Stimulated activated naive CD8-positive, alpha-beta T cell treated with anti-CD3 and anti-CD28 coated beads, Interleukin-15, Interleukin-2, amounts not matched to agents 100 U/mL and 50 U/mL, for 24 hours (primary cell): ENCODE data around the gene RPL10.

Source experiments
- ATAC-seq: fragments of 150-1000 bp; cut with Tn5 transposase; one replicate; pipeline ENCODE4 v1.10.0; 2021
- DNase-seq: peaks from one replicate; pipeline ENCODE4 v3.0.0; 2021

Gene RPL10

GRCh38 chrX:154362085-154362742, 36.0 kb upstream of the RPL10 start:
- DNase-seq: no peak
- no peak for ATAC-seq

DNA sequence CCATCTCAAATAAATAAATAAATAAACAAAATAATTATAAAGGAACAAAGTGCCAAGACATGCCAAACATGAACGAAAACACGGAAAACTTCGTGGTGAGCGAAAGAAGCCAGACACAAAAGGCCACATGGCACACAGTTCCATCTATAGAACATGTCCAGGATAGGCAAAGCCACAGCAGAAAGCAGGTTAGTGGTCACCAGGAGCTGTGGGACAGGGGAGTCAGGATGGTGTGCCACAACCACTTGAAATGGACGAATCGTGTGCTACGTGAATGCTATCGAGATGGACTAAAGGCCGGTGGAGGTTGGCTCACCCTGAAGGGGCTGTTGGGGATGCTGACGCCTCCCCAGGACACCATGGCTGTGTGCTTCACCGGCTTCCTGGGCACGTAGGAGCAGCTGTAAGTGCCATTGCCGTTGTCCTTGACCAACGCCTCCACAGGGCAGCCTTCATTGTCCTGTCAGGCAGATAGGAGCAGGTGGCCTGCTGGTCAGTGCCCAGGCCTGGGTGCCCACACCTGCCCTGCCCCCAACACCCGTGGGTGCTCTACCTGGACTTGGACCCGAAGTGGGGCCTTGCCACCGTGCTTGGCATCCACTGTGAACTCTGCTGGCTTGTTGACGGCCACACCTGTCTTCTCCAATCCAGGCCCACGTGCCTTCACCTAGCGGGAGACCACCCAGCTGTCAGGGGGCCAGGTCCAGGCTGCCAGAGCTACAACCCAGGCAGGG, 34.3 kb upstream of the RPL10 start:
- DNase-seq (no peak), ATAC-seq (no peak)

DNA sequence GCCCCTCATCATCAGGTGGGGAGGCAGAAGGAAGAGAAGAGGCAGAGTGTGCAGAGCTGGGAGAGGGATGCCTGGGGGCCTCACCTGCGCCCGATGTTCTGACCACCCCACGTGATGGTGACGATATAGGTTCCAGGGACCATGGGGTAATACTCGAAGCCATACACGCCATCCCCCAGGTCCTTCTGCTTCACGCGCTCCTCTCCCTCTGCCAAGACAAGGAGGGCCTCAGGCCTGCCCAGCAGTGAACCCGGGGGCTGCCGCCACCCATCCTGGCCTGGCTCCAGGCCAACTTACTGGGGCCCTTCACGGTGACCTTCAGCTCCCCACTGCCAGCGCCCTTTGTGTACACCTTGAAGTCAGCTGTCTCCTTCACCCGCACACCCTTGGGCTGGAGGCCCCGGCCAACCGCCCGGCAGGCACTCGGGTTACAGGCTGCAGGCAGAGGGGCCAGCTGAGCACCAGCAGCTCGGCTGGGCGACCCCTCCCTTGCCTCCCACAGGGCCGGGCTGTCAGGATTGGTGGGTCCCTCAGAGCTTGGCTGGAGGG, 33.1 kb upstream of the RPL10 start:
- no peak for DNase-seq
- ATAC-seq: no peak

DNA sequence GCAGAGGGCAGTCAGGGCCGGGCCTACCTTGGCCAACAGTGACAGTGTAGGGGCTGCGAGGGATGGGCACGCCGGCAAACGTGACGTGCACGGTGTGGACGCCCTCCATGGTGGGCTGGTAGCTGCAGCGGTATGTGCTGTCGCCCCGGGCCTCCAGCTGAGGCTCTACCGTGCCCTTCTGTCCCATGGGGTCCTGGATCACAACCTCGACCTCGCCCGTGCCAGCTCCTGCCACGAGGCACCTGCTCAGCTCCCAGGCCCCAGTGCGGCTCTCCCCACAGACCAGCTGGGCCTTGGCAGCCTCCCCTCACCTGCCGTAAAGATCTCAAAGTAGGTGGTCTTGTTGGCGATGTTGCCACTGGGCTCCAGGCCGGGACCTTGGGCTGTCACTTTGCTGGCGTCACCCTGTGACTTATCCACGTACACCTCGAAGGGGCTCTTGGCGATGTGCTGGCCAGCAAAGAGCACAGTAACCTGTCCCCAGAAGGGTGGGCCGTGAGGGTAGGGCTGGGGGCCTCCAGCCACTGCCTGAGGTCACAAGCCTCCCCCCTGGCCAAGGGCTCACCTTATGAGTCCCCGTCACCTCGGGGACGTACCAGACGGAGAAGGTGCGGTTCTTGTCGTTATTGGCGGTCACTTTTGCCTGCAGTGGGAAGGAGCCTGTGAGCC, 32.0 kb upstream of the RPL10 start:
- no peak for ATAC-seq
- no peak for DNase-seq

GRCh38 chrX:154366666-154367055, 31.5 kb upstream of the RPL10 start:
- no peak for ATAC-seq
- DNase-seq: no peak

DNA sequence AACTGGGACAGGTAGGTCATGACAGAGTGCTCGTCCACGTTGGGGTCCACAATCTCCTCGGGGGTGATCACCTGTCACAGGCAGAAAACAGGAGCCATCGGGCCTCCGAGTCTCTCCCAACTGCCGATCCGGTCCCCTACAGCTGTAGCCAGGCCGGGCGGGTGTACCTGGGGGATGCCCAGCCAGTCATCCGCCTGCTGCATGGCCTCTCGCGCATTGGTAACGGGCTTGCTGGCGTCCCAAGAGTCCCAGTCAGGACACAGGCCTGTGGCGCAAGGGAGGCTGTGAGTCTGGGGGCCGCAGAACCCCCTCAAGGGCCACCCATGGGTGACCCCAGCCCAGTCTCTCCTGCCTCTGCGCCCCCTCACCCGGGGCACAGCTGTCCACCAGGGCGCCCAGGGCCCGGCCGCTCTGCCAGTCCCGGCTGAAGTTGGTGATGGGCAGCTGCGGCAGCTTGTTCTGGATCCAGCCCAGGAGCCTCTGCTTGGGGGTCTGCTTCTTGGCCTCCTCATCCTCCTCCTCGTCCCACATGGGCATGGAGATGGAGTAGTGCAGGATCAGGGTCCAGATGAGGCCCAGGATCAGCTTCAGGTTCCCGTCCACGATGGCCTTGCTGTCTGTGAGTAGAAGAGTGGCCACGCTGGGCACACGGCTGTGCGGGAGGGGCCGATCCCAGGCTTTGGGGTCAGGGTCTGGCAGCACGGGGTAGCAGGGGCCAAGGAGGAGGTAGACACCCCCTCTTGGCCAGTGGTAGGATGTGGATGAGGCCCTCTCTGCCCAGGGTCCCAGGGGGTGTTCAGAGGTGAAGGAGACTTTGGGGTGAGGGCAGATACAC, 30.5 kb upstream of the RPL10 start:
- no peak for ATAC-seq
- no peak for DNase-seq

DNA sequence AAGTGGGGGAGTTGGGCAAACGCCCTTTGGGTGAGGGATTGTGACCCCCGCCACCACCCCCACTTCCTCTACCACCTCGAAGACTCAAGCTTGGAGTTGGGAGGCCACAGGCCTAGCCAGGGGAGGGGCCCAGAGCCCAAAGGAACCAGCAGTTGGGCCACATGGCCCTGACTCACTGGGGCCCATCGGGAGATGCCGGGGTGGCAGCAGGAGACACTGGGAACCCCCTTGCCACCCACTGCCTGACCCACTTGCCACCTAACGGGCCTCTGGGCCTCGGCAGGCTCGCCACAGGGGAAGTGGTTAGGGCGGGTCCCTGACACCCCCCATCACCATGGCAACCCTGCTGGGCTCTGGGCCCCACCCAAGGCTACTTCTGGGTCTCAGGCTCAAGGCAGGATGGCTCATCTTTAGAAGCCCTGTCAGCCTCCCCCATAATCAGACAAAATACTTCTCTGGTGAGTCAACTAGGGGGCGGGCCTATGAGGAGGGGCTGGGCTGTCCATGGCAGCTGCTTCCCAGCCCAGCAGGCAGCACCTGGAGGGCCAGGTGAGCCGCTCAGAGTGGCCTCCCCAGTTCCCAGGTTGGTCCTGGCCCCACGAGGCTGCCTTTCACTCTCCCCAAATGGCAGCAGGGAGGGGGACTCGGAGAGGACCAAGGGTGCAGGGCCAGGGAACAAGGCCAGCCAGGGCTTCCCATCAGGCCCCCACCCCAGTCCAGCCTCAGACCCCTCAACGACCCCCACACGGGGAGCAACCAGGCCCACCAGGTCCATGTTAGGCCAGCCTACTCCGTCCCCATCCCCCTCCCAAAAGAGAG, 29.3 kb upstream of the RPL10 start:
- DNase-seq: peak; percentile 93
- peak; percentile 64 for ATAC-seq

DNA sequence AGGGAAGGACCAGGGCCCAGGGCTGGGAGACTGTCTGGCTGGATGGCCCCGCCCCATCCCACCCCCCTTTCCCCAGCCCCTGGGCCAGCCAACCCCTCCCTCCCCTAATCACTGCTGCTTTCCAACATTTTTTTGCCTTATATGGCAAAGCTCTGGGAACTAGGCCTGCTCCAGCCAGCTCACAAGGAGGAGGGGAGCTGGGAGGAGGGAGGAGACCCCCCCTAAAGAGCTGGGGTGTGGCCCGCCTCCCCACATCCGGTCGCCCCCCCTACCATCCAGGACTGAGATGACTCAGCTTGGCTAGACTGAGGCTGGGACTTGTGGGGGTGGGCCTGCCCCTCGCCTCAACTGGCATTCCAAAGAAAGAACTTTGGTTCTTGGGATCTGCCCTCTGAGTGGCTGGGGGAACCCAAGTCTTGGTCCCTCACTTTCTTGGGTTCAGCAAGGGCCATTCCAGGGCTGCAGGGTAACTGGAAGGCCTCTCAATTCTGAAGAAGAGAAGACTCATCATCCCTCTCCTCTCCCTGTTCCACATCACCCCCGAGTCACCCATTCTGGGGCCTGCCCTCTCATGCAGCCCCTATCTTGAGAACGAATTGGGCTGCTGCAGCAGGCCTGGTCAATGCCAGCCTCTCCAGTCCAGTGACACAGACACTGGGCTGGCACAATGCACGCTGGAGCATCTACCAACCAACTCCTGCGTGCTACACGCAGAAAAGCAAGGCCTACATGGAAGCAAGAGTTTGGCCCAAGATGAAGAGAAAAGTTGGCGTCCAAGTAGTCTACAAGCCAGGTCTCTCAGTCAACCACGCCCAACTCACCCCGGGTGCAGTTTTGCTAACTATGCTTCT, 28.5 kb upstream of the RPL10 start:
- DNase-seq (peak; percentile 76), ATAC-seq (peak; percentile 7)

GRCh38 chrX:154370300-154371016, 27.7 kb upstream of the RPL10 start:
- ATAC-seq (no peak), DNase-seq (peak; percentile 18)

DNA sequence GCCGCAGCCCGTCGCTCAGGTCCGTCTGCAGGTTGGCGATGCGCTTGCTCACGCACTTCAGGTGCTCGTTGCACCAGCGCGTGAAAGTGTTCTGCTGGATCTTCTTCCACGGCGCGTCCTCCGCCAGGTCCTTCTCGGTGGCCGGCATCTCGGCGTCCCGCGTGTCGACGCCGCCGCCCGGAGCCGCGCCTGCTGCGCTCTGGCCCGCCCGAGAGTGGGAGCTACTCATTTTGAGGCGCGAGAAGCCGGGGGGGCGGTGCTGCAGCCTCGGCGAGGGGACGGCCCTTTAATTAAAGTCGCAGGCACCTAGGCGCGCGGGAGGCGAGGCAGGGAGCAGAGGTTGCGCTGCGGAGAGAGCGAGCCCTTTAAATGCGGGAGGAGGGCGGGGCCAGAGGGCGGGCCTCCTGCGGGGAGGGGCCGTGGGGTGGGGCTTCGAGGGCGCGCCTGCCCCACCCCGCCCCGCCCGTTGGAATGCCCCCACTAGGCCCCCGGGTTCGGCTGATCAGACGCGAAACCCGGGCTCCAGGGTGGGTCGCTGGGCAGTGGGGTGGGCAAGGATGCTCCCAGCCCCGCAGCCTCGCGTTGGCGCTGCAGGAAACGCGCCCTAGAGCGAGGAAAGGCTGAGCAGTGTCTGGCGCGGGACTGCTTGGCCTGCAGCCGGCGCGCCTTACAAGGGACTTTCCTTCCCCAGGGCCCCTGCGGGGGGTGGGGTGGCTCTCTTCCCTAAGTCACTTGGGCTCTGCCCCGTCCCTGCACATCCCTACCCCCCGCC, 27.0 kb upstream of the RPL10 start:
- peak; percentile 55 for ATAC-seq
- DNase-seq: peak; percentile 92

DNA sequence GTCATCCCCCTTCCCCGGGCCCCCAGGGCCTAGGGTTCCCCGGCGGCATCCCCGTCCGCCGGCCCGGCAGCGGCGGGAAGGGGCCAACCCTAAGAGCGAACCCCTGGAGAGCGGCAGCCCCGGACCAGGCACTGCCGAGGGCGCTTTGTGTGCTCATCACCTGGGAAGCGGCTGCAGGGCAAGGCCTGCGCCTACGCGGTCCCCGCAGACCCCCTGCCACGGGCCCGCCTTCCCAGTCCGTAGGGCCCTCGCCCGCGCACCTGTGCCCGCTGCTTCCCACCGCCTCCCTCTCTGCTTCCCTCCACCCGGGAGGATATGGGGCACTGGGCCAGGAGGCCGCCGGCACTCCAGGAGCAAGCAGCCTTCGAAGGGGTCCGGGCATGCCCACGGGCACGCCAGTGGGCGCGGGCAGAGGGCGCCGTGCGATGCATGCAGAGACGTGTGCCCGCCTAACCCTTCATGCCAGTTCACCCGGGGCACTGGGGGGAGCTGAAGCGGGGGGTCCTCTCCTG, 26.3 kb upstream of the RPL10 start:
- ATAC-seq (peak; percentile 1), DNase-seq (no peak)

DNA sequence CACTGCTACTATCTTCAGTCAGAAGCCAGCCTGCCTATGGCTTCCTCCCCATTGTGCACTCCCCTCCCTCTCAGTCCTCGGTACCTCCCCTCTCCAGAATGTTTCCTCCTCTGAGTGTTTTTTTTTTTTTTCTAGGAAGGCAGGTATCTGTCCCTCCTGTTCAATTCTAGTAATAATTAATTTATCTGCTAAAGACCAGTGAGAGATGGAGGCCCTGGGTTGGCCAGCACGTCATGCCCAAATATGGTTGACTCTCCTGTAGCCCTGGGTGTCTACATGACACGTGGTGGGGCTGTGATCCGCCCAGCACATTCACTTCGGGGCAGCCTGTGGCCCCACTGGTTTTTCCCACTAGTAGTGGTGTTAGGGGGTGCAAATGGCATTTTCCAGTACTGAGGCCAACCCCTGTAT, 25.6 kb upstream of the RPL10 start:
- ATAC-seq (no peak), DNase-seq (peak; percentile 55)

GRCh38 chrX:154373340-154374306, 24.6 kb upstream of the RPL10 start:
- no peak for ATAC-seq
- DNase-seq: peak; percentile 30

DNA sequence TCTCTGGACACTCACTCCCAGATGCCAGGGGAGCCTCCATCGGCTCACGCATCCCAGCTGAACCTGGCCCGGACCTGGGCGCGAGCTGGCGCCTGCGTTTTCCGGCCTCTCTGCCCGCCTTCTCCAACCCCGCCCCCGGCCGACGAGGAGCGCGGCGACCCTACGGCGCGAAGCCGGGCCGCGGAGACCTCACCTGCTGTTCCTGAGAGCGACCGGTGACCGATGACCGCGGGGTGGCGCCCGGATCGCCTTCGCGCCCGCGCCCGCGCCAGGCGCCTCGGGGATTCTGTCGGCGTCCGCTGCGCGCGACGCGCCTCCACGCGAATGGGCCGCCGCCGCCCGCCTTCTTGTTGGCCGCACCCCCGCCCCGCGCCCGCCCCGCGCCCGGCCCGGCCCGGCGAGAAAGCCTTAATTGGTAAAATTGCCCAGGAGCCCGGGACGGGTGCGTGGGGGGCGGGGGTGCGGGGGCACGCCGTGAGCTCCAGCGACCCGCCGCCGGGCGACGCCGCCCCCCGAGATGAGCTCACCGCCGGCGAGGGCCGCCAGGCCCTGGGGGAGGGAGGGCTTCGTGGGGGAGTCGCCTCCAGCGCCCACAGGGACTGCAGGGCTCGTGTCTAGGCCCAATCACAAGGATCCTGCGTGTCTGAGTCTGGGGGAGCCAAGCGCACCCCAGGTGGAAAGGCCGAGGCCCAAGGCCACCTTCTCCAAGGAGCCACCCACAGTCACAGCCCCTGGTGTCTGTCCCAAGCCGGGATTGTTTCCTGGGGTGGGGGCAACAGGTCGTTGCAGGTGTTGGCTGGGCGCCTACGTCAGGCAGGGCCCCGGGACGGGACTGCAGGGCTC, 23.6 kb upstream of the RPL10 start, which contains the start of gene FLNA:
Gene FLNA (minus strand): TSS at position 322 of the 843 bp plus-strand sequence. CDS start 3,389 bp downstream, outside the sequence.
- ATAC-seq (no peak), DNase-seq (peak; percentile 53)

DNA sequence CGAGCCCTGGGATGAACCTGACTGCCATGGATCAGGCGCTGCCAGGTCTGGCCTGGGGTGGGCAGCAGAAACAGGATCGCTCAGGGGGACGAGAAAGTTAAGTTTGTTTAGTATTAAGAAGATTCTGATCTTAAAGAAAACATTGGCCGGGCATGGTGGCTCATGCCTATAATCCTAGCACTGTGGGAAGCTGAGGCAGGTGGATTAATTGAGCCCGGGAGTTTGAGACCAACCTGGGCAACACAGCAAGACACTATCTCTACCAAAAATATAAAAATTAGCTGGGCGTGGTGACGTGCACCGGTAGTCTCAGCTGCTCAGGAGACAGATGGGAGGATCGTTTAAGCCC, 23.0 kb upstream of the RPL10 start:
- no peak for ATAC-seq

GRCh38 chrX:154376774-154377173, 21.4 kb upstream of the RPL10 start:
- DNase-seq: no peak
- no peak for ATAC-seq

More for the DNA sequence above, 23.0 kb upstream of the RPL10 start:
- DNase-seq: no peak
